GM18508 (cell line): Measurements from ENCODE around the gene RASA1.
"Not testable (repeated sequence)": the region's sequence is repeated elsewhere in the genome, so short reads cannot be mapped to it uniquely, and the experiment has no call there.

Experiments
- ATAC-seq: cut with Tn5 transposase; IDR thresholded peaks from one replicate; pipeline ENCODE4 v1.9.1; 2021; ENCODE audit warnings: moderate number of reproducible peaks; ENCODE audit not compliant: insufficient read depth, unreplicated experiment

The RASA1 gene

GRCh38 chr5:87267574-87268125, at the start of gene RASA1:
Gene RASA1, plus strand, starts transcription at chr5:87267883. Its CDS starts 569 bp downstream, at chr5:87268452.
- ATAC-seq, result peak; percentile 26

- no peak for ATAC-seq
Observed at GRCh38 chr5:87229780-87230179, 37.9 kb upstream of the RASA1 start.

- ATAC-seq, result peak; percentile 91
Observed at GRCh38 chr5:87231037-87231808, 36.5 kb upstream of the RASA1 start.

GRCh38 chr5:87233143-87233542, 34.5 kb upstream of the RASA1 start:
- ATAC-seq, result no peak

DNA sequence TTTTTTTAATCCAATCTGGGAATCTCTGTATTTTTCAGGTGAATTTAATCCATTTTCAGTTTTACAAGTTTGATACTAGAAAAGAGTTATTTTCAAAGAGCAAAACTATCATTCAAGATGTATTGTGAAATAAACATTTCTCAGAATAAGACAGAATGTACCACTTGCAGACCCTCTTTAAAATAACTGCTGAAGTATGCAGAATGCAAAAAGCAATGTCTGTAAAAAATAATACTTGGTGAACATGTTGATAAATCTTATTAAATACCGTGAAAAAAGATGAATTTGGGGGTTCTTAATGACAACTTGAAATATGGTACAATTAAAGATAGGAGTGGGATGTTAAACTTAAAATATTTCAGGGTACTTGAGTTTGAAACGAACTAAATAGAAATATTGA, 26.1 kb upstream of the RASA1 start:
- no peak for ATAC-seq

- ATAC-seq, result no peak
Observed at GRCh38 chr5:87242242-87242641, 25.4 kb upstream of the RASA1 start.

GRCh38 chr5:87243161-87243844, 24.4 kb upstream of the RASA1 start:
- no peak for ATAC-seq

GRCh38 chr5:87245451-87245850, 22.2 kb upstream of the RASA1 start:
- no peak for ATAC-seq

DNA sequence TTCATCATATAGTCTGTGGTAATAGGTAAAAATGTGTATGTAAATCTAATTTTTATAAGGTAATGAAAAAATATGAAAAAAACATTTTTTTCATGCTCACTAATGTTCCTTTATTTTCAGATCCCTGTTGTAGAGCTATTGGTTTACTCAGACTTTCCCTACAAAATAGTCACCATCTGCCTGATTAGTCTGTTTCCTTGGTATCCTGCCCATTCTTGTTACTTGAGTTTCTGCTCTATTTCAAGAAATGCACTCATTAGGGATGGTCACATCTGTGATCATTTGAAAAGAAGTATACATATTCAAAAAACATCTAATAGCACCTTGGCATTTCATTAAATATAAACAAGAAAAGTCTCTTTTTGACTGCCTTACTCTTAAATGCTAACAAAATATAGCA, 21.6 kb upstream of the RASA1 start:
- no peak for ATAC-seq

DNA sequence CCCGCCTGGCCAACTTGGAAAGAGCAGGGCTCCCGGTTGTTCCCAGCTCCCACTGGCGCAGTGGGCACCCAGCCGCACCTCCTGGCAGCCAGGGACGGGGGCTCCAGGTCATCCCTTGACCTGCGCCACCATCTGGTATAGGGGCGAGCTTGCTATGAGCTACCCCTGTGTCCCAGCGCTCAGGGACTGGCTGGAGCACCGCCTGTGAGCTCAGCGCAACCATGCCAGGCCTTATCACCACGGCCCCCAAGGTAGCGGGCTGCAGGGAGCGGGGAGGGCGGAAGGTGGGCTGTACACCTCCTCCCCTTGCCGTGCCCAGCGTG, 15.4 kb upstream of the RASA1 start:
- no peak for ATAC-seq

DNA sequence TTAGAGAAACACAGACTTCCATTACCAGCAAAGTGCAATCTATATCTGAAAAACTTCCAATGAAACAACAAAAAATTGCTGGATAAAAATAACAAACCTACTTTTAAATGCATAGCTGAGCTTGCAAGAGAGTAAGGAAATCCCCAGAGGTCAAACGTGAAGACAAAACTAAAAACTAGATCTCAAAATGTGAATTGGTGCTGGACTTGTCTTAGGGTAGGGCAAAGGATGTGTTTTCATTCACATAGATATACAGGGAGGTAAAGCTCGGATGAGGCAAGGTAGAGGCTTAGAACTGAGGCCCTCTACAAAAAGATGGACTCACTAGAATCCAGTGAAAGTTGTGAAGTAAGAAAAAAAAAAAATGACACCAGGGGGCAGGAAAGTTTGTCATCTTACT, 13.6 kb upstream of the RASA1 start:
- ATAC-seq, result no peak

DNA sequence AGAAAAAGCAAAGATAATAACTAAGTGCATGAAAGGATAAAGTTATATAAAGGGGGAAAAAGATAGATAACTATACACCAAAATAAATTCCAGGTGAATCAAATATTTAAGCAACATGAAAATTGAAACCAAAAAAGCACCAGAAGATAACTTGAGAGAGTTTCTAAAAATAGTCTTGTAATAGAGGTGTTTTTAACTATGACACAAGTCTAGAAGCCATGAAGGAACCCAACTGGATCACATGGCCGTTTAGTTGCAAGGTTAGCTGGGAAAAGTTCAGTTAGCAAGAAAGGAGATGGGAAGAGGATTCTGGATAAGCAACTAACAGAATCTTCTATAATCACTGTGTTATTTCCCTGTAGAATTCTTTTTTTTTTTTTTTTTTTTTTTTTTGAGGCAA, 9.2 kb upstream of the RASA1 start:
- ATAC-seq, result no peak

GRCh38 chr5:87260604-87261192, 7.0 kb upstream of the RASA1 start:
- no peak for ATAC-seq

GRCh38 chr5:87263498-87263897, 4.2 kb upstream of the RASA1 start:
- ATAC-seq, result no peak

GRCh38 chr5:87266914-87267573, 639 bp upstream of the RASA1 start:
- peak; percentile 19 for ATAC-seq

GRCh38 chr5:87268126-87268969, 665 bp downstream of the RASA1 start:
- ATAC-seq, result peak; percentile 41

DNA sequence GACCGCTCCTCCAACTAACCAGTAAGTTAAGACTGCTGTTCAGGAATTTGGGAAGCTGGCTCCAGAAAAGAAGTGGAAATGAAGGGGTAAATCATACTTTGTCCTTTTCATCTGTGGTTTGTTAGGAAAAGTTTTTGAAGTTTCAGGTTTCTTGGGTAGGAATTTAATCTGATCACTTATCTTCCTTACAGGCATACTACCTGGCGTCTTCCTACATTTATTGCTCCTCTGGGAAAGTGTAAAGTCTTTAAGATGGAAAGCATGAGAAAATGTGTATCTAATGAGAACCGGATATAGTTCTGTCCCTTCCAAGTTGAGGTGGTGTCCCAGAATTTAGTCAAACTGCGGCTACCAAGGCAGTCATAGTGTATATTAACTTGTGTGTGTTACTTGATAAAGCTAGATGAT, 1.3 kb downstream of the RASA1 start:
- ATAC-seq, result no peak

DNA sequence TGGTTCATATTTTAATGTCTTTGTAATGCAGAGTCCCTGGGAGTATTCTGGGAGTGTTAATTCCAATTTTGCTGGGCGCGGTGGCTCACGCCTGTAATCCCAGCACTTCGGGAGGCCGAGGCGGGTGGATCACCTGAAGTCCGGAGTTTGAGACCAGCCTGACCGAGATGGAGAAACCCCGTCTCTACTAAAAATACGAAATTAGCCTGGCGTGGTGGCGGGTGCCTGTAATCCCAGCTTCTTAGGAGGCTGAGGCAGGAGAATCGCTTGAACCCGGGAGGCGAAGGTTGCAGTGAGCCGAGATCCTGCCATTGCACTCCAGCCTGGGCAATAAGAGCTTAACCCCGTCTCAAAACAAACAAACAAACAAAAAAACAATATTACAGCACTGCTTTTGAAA, 3.2 kb downstream of the RASA1 start:
- not testable (repeated sequence) for ATAC-seq

- no peak for ATAC-seq
Observed at GRCh38 chr5:87276655-87277054, 9.0 kb downstream of the RASA1 start.

- no peak for ATAC-seq
Observed at GRCh38 chr5:87277279-87277835, 9.7 kb downstream of the RASA1 start.
